ENCODE measurements around the gene KRTAP26-1. TPM values are rescaled to one million over a fixed set of nuclear protein-coding genes. Genes with fewer than 3 reads are reported as not detected.

The KRTAP26-1 gene, protein sequence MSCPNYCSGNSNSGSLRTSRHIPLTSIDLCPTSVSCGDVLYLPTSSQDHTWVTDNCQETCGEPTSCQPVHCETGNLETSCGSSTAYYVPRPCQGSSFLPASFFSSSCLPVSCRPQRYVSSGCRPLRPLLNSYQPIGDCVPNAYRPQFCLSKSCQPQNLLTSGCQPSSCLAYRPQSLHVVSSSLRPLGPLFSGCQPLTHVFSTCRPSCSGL
- not detected in 2 replicates for polyA plus RNA-seq (2014; cell fraction: cytosol; rRNA removed)
- polyA plus RNA-seq (2014; cell fraction: nucleus; rRNA removed): not detected in 2 replicates

DNA sequence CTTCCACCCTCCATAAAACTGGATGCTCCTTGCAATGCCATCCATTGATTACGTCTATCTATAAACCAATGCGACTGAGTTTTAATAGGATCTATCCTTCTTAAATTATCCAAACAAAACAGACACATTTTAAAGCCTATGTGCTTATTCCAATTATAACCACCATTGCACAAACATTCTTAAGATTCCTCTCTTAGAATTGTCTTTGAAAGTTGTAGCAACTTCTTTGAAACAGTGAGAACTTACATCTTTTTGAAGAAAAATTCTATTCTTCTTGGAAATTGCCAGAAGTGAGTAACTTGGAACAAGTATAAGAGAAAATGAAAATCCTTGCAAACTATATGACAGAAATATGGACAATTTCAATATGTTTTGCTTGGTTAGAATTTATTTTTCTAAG, at the start of gene KRTAP26-1:
Gene KRTAP26-1 (minus strand): TSS at position 101 of the 400 bp plus-strand sequence. CDS start 280 bp downstream, outside the sequence.
- no peak for DNase-seq (ENCODE audit: low spot score)

DNA sequence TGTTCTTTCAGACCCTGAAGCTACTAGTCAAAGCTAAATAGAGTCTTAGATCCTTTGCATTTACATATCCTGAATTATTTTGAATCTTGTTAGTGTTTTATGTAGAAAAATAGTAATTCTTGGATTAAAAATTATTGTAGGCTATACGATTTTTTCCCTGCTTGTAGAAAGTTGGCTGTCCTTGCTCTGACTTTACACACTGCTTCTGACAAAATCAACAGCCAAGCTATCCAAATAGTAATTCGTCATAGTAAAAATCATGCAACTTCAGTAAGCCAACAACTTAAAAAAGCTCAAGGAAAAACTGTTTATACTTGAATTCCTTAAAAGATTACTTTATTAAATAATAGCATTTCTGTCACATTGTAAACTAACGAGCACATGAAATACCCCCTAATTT, 35.8 kb upstream of the KRTAP26-1 start:
- DNase-seq (ENCODE audit: low spot score): no peak

DNA sequence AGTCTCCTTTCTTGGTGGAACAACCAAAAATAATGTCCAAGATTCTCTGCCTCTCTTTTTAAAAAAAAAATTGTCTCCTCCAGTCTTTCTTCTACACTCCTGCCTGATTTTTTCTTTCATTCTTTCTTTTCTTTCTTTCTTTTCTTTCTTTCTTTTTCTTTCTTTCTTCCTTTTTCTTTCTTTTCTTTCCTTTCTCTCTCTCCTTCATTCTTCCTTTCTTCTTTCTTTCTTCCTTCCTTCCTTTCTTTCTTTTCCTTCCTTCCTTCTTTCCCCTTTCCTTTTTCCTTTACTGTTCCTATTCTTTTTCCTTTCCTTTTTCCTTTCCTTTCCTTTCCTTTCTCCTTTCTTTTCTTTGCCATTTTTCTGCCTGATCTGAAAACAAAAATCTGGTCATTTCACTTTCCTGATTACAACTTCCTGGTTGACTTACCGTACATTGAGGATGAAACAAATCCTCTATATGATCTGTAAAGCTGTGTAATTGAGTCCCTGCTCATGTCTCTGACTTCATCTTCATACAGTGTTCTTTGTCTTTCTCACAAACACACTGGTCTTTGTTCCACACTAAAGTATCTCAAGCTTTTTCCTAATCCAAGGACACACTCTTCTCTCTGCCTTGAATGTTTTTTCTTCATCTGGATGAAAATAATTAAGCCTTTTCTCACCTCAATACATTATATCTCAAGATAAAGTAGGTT, 34.3 kb upstream of the KRTAP26-1 start:
- no peak for DNase-seq (ENCODE audit: low spot score)

DNA sequence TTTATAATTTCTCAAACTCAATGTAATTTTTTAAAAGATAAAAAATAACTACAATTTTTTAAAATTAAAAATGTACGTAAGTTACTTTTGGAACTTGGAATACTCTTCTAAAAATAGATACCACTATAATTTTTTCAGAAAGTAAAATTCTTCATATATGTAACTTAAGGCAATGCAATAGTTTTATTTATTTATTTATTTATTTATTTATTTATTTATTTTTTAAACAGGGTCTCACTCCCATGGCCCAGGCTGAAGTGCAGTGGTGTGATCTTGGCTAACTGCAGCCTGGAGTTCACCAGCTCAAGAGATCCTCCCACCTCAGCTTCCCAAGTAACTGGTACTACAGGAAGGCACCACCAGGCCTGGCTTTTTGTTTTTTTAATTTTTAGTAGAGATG, 31.4 kb upstream of the KRTAP26-1 start:
- no peak for DNase-seq (ENCODE audit: low spot score)

DNA sequence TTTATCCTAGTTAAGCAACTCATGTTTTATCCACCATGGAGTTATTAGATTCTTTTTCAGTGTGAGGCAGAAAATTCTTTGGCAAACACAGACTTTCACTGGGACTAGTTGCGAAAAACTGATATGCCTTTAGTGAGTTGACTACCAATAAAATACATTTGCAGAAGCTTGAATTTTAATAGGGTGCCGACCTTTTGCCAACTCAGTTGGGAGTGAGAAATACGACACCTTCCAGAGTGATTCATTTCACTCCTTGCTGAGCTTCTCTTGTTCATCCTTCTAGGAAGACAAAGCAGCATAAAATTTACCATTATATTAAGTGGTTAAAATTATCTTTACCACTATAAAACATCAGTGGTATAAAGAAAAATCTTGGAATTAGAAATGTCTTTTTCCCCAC, 29.5 kb upstream of the KRTAP26-1 start:
- DNase-seq (ENCODE audit: low spot score): no peak

GRCh38 chr21:30348506-30348905, 28.4 kb upstream of the KRTAP26-1 start, which contains the start of gene KRTAP23-1:
TSS of gene KRTAP23-1 (minus strand) at chr21:30348606. CDS start at chr21:30348606, 0 bp downstream.
- no peak for DNase-seq (ENCODE audit: low spot score)

- no peak for DNase-seq (ENCODE audit: low spot score)
Observed at GRCh38 chr21:30345014-30345413, 24.9 kb upstream of the KRTAP26-1 start.

GRCh38 chr21:30340714-30341573, 20.8 kb upstream of the KRTAP26-1 start:
- peak; percentile 32 for DNase-seq (ENCODE audit: low spot score)

GRCh38 chr21:30338717-30339116, 18.6 kb upstream of the KRTAP26-1 start:
- no peak for DNase-seq (ENCODE audit: low spot score)

DNA sequence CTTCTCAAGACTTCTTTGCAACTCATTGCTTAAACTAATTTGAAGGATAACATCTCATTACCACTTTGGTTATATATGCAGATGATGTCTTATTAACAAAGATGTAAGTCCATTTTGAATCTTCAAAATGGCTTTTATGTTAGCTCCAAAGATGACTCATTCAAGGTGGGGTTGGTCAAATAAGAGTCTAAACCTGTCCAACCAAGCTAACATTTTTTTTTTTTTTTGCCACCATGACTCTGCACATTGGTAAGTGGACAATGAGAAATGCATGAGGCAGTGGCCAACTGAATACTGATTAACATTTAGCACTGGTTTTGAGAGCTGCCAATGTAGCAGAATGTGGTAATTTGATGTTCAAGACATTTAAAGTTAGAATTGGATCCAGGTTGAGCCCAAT, 17.7 kb upstream of the KRTAP26-1 start:
- DNase-seq (ENCODE audit: low spot score): no peak

DNA sequence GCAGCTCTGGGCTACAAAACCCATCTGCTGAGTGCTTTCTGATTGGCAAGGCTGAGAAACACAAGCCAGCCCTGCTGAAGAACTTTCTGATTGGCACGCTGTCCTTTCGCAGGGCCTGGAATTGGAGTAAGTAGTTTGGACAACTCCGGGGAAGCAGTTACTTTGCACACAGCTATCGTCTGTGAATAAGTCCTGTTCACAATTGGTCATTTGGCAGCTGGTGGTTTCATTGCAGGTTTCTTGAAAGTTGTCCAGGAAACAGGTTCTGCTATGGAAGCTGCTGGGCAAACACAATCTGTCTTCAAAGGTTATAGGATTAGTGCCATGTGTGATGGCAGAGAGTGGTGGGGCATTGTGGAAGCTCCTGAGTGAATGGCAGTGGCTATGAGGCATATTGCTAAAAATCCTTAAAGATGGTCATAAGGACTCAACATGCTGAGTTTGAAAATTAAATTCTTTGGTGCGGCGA, 17.2 kb upstream of the KRTAP26-1 start, which contains the start of gene KRTAP27-1:
Gene KRTAP27-1 (minus strand): TSS at position 419 of the 469 bp plus-strand sequence. CDS start 26 bp downstream, at position 393.
- no peak for DNase-seq (ENCODE audit: low spot score)

- DNase-seq (ENCODE audit: low spot score): no peak
Observed at GRCh38 chr21:30336596-30336995, 16.5 kb upstream of the KRTAP26-1 start.

- no peak for DNase-seq (ENCODE audit: low spot score)
Observed at GRCh38 chr21:30333736-30334135, 13.6 kb upstream of the KRTAP26-1 start.

GRCh38 chr21:30332681-30333080, 12.6 kb upstream of the KRTAP26-1 start:
- no peak for DNase-seq (ENCODE audit: low spot score)

- DNase-seq (ENCODE audit: low spot score): no peak
Observed at GRCh38 chr21:30329203-30329875, 9.2 kb upstream of the KRTAP26-1 start.

DNA sequence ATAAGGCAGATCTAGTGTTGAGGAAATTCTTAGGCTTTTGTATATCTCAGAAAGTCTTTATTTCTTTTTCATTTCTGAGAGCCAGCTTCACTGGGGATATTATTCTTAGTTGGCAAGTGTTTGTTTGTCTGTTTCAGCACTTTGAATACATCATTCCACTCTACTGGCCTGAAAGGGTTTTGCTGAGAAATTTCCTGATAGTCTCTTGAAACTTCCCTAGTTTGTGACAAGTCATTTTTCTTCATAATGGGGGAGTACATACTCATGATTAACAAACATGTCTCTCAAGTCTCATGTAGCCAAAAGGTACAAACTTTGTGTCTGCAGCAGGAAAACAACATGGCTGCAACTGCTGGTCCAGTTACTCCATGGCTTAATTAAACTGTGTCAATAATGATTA, 6.3 kb upstream of the KRTAP26-1 start:
- DNase-seq (ENCODE audit: low spot score): no peak

DNA sequence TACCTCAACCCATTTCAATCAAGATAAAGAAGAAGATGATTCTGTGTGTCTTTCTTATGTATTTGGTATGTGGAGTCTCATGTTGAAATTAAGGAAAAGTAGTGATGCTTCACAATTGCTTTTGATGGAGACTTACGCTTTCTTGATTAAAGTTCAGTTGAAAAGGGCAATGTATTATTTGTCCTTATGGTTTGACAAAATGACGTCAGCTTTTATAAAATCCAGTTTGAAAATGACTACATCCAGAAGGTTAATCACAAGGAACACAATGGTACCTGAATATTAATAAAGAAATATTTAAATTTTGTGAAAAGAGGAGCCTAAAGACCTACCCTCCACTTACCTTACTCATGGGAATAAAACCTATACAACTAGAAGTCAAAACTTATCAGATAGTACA, 4.4 kb downstream of the KRTAP26-1 start:
- DNase-seq (ENCODE audit: low spot score): no peak

DNA sequence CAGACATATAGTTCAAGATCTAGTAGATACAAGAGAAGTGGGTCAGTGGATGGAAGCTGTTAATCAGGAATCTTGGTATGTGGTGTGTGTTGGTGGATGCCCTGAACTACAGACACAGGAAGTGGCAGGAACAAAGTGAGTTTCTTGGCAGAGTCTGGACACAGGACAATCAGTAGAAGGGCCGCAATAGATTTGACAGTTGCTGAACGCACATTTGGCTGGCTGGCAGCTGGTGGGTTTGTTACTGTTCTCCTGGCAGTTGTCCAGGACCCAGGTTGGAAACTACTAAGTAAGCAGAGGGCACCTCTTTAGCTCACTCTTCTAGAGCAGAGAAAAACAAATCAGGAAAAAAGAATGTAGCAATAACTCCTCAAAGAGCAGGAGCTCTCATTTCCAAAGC, 13.2 kb downstream of the KRTAP26-1 start:
- no peak for DNase-seq (ENCODE audit: low spot score)

DNA sequence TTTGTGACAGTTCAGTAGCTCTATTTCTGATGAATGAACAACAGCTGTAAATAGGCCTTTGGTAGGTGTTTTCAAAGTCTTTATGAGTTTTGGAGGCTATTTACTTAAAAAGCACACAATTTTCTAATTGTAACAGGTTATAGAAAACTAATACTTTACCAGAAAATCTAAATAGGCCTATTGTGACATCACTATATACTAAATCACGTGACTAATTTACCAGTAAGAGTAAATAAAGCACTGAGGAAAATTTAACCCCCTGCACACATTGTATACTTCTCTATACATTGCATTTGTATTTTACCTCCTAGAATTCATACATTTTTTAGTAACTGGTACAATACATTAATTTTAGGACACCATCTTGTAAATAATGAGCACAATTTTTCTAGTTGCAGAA, 15.0 kb downstream of the KRTAP26-1 start:
- DNase-seq (ENCODE audit: low spot score): no peak

GRCh38 chr21:30289215-30289614, 30.9 kb downstream of the KRTAP26-1 start, which contains the start of gene KRTAP25-1:
TSS of gene KRTAP25-1 (minus strand) at chr21:30289514. CDS start at chr21:30289490, 24 bp downstream.
- no peak for DNase-seq (ENCODE audit: low spot score)

DNA sequence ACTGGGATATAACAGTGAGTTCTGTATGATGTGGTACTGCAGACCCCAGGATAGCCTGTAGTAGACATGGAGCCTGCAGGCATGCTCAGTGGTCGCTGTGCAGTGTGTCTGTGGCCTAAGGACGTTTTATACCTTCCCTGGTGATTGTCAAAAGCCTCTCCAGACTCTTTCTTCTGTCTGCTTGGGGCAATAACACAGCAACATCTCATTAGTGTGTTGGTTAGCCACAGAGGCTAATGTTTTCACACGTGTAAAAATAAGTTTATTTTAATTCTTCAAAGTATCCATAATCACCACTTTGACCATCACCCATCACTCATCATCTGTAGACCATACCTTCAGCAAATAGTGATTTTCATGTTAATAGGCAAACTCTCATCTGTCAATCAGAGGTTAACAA, 37.3 kb downstream of the KRTAP26-1 start, which contains the start of gene KRTAP24-1:
Gene KRTAP24-1 (minus strand): TSS at position 101 of the 400 bp plus-strand sequence. CDS start 18 bp downstream, at position 83.
- DNase-seq (ENCODE audit: low spot score): no peak
